Stimulated activated CD4-positive, alpha-beta T cell treated with anti-CD3 and anti-CD28 coated beads, Interleukin-12 subunit alpha, Interleukin-12 subunit beta, amount 100 ng/mL, for 4 hours (primary cell): ENCODE results near the gene PROKR2.

ENCODE experiments used
- DNase-seq: peaks from one replicate; pipeline ENCODE4 v3.0.0-alpha.2; 2020

The PROKR2 gene

DNA sequence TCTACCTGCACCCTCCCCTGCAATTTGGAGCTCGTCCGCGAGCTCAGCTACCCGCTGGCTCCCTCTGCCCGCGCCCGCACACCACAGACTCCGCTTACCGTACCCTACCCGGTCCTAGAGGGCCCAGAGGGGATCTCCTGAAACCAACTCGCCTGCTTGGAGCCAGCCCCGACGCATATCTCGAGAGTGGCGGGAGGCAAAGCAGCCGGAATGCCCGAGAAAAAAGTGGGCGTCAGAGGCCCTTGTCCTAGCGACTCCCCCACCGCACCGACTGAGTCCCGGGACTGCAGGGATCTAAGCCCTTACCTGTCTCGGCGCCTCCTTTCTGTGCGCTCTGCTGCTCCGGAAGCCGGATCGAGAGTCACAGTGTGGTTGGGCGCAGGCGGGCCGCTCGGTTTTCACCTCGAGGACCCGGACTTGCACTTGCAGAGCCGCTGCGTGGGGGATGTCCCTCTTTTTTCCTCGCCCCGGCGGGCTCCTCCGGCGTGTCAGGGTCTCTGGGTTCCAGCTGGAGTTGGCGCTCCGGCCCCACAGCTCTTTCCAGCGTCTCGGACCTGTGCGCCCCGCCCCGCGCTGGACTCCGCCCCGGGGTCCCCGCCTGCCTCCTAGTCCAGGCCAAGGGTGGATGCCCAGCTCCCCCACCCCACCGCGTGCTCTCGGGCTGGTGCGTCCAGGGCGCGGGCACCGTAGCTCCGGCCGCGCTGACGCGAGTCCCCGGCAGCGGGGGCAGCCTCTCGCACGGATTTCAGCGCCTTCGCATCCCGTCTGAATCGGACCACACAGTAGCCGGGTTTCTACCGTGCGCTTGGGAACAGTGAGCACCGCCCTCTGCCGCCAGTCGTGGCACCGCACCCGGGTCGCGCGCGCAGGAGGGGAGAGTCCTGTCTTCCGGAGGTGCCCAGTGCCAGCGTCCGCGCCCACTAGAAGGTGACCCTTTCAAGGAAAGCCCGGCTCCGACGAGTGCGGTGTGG, at the start of gene PROKR2:
Gene PROKR2, minus strand, starts transcription at position 767 of the 971 bp plus-strand sequence. CDS start 2,585 bp downstream, outside the sequence.
- no peak for DNase-seq

DNA sequence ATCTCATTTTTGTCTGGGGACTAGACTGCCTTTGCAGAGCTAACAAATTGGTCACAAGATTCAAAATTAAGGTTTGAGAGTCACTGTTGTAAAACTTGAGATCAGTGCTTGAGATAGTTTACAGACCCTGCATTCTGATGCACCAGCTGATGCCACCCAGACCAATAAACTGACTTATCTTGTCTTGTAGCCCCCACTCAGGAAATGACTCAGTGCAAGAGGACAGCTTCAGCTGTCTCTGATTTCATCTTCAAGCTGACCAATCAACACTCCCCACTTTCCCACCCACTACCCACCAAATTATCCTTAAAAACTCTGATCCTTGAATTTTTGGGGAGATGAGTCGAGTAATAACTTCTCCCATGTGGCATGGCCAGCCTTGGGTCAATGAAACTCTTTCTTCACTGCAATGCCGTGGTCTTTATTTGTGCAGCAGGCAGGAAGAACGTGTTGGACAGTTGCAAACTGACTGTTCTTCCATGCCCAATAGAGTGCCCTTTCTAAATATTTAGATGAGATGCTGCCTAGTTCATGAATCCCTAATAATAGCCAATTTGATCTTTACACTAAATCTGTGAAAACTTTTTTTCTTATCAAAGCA, 48.3 kb upstream of the PROKR2 start:
- DNase-seq, result no peak

DNA sequence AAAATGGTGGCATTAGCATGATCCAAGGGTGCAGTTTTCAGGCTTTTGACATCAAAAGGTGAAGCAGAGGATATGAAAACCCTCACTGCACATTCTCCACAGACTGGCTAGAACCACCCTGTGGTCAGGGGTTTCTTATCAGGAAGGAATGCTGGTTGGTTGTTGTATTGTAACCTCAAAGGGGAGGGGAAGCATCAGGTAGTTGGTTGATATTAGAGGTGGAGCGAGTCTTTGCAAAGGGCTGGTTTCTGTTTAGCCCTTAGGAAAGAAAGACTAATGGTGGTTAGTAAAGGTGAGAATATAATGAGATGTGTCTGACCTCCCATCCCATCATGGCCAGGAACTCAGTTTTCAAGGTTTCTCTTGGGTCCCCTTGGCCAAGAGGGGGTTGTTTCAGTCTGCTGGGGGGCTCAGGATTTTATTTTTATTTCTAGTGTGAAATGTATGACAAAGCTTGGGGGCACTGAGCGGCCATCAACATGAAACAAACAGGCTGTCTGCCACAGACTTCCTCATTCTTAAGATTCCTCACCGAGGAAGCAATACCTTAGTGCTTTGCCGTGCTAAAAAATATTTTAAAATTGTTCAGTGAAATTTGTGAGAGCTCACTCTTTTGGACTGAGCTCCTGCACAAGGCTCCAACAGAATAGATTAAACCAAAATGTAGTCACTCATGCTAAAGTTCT, 47.5 kb upstream of the PROKR2 start:
- no peak for DNase-seq

DNA sequence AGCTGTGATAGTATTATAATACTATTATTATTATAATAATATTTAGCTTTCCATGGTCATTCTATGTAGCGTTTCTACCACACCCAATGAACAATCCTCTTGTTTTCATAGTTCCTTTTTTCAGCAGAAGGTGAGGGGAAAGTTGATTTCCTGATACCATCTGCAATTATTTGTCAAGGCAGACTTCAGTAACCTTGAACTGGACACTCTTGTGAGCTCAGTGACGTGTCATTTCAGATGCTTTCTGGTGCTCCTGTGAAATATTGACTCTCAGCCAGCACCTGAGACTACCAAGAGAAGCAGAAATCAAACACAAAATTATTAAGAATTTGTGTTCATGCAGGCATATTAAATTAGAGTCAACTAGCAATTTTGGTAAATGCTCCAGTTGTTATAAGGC, 46.0 kb upstream of the PROKR2 start:
- no peak for DNase-seq

DNA sequence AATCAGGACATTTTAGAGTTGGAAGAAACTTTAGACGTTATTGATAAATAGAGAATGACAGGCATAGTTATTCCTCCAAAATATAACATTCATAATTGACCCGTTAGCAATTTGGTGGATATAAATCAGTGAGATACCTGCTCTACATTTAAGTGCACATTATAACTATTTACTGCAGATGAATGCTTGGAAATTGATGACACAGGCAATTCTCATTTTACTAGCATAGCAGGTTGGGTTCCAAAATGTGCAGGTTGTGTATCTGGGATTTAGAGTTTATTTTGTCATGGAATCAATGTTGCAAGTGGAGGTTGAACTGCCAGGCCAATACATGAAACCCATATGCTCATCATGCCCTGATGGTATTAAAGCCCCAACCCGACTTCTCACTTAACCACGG, 44.4 kb upstream of the PROKR2 start:
- no peak for DNase-seq

DNA sequence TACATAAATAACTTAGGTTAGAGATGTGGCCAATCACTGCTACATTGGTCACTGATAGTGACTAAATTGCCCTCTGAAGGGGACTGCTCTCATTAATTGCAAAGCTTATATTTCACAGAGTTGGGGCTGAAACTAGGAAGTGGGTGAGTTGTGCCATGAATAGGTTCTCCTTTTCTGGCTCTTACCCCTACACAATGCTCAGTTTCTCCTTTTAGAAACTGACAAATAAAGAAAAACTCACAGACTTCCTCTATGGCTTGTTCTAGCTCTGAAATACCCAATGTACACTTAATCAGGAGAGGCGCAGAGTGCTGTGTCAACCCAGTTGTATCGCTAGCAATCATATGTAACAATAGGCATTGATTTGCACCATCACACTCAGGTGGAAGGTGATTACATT, 41.2 kb upstream of the PROKR2 start:
- DNase-seq, result no peak

DNA sequence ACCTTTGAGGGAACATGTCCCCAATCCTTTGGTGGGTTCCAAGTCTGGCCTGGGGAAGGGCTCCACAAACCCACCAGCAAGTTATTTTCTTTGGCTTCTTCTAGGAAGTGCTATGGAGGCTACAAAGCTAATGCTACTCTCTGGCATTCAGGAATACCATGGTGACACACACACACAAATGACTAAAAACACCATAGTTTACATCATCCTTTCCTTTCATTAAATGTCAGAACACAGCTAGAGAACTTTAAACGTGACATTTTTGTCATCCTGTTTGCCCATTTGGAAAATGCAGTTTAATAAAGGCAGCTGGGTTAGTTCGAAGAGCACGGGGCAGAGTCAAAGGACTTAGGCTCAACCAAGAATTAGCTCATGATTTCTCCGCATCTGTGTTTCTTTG, 40.2 kb upstream of the PROKR2 start:
- DNase-seq, result no peak

DNA sequence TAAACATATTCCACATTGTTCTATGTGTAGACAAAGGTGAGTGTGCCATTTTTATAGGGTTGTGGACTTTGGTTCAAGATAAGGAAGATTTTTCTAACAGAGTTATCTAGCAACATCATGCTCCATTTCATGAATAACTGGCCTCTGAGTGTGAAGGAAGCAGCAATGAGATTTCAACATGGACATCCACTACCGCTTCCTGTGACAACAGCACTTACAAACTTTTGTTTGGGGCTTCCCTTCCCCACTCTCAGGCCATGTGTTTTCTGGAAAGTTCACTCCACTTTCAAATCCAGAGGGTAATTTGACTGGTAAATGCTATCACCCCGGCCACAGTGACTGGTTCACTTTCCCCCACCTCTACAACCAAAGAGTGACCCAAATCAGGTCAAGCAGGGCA, 38.1 kb upstream of the PROKR2 start:
- no peak for DNase-seq

DNA sequence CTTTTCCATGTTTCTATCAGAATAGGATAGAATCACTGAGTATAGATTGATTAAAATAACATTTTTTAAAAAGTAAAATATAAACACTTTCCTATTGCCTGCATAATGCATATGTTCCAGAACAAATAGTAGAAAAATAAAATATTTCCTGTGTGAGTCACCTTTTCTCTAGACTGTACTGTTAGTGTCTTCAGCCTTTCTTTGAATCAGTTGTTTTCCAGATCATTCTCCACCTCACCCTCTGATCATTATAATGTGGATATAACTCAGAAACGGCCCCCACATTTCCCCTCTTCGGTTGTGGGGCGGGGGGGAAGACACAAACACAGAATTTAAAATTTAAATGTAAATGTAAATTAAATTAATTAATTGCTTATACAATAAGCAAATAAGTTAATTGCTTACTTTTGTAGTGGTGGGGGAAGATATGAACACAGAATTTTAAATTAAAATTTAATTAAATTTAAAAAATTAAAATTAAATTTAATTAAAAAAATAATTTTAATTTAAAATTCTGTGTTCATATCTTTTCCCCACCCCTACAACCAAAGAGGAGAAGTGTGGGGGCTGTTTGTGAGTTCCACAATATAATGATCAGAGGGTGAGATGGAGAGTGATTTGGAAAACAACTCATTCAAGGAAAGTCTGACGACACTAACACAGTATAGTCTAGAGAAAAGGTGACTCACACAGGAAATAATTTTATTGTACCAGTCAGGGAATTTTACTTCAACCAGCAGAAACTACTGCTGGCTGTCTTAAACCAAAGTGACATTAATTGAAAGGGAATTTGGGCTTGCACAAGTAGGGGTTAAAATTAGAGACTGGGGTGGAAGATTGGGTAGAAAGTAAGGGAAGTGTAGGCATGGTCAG, 37.1 kb upstream of the PROKR2 start:
- no peak for DNase-seq

DNA sequence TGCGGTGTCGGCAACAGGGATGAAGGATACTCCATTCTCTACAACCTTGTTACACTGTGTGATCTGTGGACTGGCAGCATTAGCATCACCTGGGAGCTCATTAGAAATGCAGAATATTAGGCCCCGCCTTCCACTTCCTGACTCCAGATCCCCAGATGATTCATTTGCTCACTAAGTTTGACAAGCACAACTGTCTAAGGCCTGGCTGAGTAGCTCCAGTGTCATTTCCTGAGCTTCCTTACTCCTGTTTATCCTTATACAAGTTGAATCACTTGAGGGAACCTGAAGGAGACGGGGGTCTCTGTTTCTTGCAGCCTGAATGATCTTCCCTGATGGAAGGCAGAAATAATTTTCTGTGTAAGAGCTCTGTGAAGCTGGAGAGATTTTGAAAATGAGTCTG, 32.7 kb upstream of the PROKR2 start:
- no peak for DNase-seq

DNA sequence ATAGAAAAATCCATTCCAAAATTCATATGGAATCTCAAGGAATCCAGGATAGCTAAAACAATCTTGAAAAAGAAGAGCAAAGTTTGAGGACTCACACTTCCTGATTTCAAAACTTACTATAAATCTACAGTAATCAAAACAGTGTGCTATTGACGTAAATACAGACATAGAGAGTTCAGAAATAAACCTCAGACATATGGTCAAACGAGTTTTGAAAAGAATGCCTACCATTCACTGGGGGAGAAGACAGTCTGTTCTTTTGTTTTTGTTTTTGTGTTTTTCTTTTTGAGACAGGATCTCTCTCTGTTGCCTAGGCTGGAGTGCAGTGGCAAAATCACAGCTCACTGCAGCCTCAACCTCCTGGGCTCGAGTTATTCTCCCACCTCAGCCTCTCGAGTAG, 25.3 kb upstream of the PROKR2 start:
- no peak for DNase-seq

DNA sequence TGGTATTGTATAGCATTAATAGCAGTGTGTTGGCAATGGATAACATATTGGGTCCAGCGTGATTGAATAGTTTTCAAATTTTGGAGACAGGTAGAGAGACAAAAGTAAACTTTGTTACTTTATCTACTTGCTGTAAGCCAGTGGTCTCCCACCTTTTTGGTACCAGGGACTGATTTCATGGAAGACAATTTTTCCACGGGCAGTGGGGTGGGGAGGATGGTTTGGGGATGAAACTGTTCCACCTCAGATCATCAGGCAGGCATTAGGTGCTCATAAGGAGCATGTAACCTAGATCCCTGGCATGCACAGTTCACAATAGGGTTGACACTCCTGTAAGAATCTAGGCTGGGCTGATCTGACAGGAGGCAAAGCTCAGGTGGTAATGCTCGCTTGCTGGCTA, 14.6 kb upstream of the PROKR2 start:
- DNase-seq, result no peak

DNA sequence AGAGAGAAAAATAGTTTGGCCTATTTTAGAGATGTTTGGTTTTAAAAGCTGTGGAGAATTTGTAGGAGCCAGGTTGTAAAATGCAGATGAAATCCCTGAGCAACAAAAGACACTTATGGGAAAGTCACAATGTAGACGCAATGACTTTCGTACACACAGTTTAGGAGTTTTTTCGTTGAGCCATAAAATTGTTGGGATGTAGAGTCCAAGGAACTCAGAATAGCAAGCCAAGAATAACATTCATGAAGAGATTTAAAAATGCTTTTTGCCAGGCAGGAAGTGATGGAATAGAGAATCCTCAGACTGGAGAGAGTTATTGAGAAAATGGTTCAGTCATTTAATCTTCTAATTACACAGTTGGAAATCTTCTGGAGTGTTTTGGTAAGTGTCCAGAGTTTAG, 11.5 kb upstream of the PROKR2 start:
- DNase-seq, result no peak

DNA sequence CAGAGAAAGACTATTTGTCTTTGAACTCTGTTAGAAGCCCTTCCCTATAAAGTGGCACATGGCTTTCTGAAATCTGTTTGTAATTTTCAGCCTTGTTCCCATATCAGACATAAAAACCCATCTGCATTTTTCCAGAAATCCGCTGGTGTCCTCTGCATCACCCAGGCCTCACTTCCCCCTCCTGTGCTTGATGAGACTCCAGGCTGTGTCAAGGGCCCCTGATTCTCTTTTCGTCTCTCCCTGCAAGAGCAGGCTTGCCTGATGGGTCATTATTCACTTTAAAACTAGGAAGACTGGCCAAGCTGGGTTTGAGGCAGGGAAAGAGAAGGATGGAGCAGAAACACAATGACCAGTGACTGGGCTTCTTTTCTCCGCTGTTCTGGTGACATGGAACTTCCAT, 10.6 kb upstream of the PROKR2 start:
- no peak for DNase-seq

DNA sequence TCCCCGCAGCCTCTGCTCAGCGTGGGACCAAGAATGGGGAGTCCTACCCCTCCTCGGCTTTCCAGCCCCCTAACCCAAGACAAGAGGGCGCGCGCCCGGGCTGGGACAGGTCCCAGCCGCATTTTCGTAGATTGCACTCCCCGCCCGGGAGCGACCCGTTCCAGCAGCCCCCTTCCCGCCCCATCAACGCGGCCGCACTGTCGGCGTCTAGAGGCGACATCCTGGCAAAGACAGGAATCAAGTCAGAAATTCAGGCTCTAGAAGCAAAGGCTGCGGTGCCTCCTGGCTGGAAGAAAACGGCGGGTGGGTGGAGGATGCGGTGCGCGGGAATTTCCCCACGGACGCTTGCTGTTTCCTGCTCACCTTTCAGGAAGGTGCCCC, 957 bp downstream of the PROKR2 start:
- DNase-seq, result no peak

DNA sequence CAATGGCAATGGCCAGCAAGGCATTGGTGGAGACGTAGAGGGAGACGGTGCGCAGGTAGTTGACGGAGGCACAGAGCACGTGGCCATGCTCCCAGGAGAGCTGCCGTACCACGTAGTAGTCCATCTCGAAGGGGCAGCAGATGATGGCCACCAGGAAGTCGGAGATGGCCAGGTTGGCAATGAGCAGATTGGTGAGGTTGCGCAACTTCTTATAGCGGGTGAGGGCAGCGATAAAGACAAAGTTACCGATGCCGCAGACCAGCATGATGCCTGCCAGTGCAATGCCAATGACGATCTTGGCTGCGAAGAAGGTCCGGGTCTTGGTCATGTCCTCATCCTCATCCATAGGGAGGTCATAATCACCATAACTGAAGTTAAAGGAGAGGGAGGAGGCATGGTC, 2.8 kb downstream of the PROKR2 start:
- DNase-seq, result no peak

DNA sequence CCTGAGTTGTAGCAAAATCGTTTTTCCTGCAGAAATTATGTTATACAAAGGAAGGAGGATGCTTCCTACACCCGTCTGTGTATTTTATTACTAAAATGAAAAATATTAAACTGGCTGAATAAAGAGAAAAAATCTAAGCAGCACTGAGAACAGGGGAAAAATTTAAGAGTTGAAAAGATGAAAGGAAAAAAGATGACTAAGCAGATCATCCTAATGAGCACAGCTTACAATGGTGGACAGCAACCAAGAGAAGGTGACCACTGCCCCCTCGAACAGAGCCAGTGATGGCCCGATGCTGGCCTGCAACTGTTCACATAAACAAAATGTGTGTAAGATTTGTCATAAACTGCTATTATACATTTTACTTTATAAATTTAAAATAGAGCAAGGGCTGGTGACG, 4.2 kb downstream of the PROKR2 start:
- no peak for DNase-seq

DNA sequence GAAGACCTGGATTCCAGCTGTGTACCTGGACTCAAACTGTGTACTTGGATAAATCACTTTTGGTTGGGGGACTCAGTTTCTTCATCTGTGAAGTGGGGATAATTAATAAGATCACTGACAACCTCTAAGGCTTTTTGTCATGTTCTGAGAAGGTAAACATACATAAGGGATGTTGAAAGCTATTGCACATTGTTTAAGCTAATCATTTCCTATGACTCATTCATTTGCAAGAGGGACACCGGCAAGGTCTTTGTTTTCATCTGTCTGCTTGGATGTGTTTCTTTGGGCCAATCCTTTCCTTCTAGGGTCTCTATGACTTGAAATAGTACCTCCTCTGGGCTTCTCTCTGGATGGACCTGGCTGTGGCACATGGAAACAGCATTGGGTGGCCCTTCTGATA, 6.8 kb downstream of the PROKR2 start:
- no peak for DNase-seq

DNA sequence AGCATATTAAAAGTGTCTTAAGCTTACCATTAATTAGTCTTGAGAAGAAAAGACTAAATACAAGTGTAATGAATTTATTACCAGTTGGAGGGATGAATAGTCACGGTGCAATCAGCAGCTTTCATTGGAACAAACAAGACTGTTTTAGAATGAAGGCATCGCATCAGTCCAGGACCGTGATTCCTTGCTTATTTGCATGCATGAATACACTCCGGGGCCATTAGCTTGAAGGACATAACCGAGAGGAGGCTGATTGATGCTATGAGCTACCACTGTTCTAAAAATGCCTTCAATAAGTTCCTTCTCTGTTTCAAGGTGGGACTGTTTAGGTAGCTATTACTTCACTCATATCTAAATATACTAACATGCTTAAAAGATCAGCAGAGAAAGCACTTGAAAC, 17.9 kb downstream of the PROKR2 start:
- no peak for DNase-seq

DNA sequence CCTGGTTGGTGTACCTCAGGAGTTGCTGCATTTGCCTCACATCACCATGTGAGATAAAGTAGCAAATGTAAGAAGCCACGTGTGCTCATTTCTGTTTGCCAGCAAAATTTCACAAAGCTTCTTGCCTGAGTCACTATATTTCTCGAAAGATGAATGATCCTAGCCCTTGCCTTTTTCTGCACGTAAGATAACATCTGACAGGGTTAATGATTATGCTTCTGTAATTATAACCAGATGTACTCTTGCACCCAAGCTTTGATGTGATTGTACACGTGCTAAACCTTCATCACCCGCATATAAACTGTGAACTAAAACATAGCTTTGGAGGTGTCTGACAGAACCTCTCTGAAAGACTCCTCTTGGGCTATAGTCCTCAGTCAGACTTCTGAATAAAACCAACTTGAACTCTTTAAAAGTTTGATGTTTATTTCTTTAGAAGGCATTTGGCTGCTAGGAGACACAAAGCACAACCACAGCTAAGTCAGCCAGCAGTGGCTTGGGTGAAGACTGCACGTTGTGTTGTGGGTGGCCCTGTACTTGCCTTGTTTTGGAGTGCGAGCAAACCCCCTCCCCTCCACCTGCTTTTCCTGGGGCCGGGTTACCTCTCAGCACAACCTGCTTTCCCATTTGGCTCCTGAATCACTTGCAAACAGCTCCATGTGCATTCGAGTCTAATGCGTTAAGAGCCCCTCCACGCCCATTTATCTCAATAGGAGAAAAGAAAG, 19.3 kb downstream of the PROKR2 start:
- DNase-seq, result no peak

DNA sequence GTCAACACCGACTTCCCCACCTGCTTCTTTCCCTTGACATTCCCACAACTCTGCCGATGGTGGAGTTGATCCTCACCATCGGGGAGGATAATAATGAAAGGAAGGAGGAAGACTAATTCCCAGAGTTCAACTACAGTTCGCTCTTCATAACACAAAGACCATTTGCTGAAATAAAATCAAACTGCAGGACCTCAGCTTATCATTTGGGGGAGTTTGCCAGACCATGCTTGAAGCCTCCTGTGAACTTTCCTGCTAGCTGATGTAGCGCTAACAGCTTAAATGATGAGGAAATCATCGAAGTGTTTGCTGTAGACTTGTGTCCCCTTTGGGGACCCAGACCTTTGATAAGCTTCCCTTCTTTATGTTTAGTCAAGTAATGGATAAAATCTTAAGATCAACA, 26.2 kb downstream of the PROKR2 start:
- DNase-seq, result no peak

DNA sequence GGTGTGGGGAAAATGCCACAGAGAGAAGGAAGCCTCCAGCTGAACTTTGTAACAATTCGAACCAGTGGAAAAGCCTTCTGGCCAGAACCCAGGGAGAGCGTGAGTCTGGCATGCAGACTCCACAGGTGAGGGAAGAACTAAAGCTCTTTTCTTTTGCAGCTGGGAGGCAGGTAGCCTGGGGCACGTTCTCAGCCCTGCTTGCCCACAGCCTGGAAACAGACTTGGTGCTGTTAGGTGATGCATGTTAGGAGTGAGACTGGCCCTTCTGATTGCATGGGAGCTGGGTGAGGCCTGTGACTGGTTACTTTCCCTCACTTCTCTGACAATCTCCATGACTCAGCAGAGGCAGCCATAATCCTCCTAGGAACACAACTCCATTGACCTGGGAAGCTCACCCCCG, 34.2 kb downstream of the PROKR2 start:
- DNase-seq, result no peak
